ENCODE results near the gene DENND1B.

Gene DENND1B

DNA sequence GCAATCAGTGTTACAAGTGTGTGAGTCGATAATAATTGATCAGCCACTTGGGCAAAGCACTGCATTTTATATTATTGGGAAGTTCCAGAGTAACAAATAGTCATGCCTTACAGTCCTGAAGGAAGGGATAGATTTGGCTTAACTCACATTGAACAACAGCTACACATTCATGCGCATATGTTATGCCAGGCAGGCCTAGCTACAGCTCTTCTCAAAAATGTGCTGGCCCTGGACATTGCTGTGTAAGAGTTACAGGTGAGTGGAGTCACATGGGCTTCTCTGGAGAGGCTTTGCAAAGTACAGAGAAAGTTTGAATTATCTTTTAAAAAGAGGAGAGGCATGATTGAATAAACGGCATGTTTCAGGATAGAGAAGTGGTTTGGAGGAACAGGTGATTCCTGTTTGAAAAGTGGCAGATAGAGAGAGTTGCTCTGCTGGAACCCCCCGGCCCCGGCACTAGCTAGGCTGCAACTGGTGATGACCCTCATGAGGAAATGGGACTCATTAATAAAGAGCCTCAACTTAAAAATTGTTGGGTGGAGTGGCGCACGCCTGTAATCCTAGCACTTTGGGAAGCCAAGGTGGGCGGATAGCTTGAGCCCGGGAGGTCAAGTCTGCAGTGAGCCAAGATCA, 306.6 kb downstream of the DENND1B start:
- no peak for TF ChIP-seq ZFX (IDR thresholded peaks at IDR 0.05)
- TF ChIP-seq, protein P1, sequence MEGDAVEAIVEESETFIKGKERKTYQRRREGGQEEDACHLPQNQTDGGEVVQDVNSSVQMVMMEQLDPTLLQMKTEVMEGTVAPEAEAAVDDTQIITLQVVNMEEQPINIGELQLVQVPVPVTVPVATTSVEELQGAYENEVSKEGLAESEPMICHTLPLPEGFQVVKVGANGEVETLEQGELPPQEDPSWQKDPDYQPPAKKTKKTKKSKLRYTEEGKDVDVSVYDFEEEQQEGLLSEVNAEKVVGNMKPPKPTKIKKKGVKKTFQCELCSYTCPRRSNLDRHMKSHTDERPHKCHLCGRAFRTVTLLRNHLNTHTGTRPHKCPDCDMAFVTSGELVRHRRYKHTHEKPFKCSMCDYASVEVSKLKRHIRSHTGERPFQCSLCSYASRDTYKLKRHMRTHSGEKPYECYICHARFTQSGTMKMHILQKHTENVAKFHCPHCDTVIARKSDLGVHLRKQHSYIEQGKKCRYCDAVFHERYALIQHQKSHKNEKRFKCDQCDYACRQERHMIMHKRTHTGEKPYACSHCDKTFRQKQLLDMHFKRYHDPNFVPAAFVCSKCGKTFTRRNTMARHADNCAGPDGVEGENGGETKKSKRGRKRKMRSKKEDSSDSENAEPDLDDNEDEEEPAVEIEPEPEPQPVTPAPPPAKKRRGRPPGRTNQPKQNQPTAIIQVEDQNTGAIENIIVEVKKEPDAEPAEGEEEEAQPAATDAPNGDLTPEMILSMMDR (conservative IDR thresholded peaks at IDR 0.05): no peak
- no peak overlapping the region for H3K27ac ChIP-seq

DNA sequence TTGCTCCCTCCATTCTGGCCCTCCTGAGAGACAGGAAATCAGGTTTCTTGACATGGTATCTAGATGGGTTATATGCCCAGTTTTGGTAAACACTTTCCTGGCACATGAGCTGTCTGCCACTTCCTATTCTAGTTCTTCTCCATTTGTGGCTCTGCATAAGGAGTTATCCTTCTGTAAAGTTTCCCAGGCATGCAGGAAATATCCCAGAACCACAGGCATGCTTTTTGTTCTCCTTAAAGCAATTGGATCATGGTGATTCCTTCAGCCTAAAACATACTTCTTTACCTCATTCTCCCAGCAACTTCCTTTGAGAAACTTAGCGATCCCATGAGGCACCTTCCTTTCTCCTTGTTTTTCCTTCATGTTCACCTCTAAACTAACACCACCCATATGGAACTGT, 307.4 kb downstream of the DENND1B start:
- TF ChIP-seq, protein P1 (conservative IDR thresholded peaks at IDR 0.05): no peak
- no peak for TF ChIP-seq ZFX (IDR thresholded peaks at IDR 0.05)
- no peak overlapping the region for H3K27ac ChIP-seq

DNA sequence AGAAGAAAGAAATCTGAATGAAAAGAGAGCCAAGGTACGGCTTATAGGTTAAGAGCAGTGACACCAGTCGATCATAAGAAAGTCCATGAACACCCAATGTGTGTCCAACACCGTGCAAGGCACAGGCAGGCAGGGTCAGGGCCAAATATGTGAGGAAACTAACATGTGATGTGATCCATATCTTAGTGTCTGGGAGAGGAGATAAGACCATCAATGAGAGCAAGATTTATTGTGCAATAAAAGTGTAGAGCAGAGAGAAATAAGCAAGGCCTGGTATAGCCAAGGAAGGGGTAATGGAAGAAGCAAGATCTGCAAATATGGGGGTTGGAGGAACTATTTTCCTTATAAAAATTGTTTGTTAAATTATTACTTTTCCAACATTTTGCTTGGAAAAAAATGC, 308.5 kb downstream of the DENND1B start:
- TF ChIP-seq, protein P1 (conservative IDR thresholded peaks at IDR 0.05): no peak
- no peak for TF ChIP-seq ZFX (IDR thresholded peaks at IDR 0.05)
- H3K27ac ChIP-seq: no peak overlapping the region

DNA sequence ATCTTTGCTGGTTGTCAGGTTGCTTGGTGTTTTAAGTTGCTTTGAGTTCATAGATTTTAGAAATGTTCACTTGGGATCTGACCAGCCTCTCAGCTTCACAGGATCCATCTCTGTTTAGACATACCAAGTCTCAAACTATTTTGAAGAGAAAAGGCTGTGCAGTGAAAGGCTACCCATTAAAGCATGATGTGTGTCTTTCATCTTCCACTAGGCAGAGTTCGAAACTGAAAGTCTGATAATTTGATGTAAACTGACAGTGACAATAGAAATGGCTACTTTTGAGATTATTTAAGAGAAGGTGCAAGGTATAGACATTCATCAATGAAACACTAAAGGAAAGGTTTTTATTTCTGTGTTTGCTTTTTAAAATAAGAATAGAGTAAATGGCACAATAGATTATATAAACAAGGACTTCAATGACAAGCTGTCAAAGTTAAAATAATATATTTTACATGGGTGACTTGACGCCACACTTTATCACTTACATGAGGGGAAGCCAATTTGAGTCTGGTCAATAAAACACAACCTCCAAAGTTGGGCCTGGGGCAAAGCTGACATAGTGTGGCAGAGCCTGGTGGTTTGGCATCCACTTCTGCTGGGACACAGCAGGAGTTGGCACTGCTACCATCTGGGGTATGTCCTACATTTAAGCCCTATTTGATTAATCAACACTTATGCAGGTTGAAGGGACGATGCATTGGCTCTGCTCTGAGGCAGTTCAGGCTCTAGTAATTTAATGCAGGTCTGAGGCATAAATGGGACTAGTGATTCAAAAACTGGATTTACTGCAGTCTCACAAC, 309.6 kb downstream of the DENND1B start:
- TF ChIP-seq, protein P1 (conservative IDR thresholded peaks at IDR 0.05): no peak
- TF ChIP-seq ZFX (IDR thresholded peaks at IDR 0.05): no peak
- no peak overlapping the region for H3K27ac ChIP-seq

DNA sequence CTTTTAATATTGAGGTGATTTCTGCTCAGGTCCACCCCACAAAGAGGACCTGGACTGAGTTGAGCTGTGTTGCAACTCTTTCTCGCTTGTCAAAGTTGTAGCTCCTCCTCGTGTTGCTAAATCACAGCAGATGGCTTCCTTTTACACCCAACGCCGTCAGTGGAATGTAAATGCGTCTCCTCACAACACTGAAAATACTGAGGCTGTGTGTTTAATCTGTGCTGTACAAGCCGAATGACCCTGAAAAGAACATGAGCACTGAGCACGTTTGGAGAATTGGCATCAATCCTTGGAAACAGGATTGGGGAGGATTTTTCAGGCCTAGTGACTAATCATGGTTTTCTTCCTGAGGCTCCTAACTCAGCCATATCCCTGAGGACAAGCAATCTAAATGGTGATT, 311.2 kb downstream of the DENND1B start:
- H3K27ac ChIP-seq: no peak overlapping the region
- TF ChIP-seq, protein P1 (conservative IDR thresholded peaks at IDR 0.05): no peak
- TF ChIP-seq ZFX (IDR thresholded peaks at IDR 0.05): no peak

DNA sequence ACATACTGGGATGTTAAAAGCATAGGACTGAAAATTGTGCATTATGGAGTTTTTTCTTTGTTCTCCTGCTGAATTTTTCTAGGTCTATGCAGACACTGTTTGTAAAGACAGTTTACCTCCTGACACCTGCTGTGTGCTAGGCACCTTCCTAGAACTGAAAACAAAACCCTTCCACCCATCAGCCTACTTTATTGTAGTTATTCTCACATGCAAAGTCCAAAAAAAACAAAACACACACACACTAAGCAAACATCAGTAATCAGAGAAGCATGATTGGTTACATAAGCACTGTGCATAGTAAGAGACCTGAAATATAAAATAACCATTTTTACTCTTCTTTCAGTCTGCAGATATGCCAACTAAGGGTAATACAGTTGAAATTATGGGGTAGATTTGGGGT, 312.1 kb downstream of the DENND1B start:
- no peak overlapping the region for H3K27ac ChIP-seq
- TF ChIP-seq ZFX (IDR thresholded peaks at IDR 0.05): no peak
- TF ChIP-seq, protein P1 (conservative IDR thresholded peaks at IDR 0.05): no peak

DNA sequence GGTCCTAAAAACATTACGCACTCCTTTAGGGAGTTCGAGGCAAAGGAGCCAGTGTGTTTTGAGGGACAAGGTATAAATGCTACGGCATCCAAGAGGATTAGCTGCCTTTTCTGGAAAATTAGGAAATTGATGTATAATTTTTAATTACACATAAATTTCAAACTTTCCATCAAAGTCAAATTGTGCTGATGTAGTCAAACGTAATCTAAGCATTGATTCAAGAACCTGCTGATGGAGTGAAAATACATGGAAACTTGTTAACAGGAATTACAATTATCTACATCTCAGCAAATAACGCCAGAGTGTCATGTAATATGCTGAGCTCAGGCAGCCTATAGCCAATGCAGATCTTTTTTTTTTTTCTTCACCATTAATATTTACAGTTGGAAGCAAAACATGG, 312.7 kb downstream of the DENND1B start:
- no peak for TF ChIP-seq ZFX (IDR thresholded peaks at IDR 0.05)
- TF ChIP-seq, protein P1 (conservative IDR thresholded peaks at IDR 0.05): no peak

More for the DNA sequence above, 312.7 kb downstream of the DENND1B start:
- H3K27ac ChIP-seq: no peak overlapping the region

Data from C4-2B (cell line).